Measurements from ENCODE around the gene PSMB7. TPM values are rescaled to one million over a fixed set of nuclear protein-coding genes. Genes with fewer than 3 reads are reported as not detected.

Gene PSMB7
- total and polyA plus RNA-seq, 2 donors from 2014 or later, result 105 to 250 TPM

DNA sequence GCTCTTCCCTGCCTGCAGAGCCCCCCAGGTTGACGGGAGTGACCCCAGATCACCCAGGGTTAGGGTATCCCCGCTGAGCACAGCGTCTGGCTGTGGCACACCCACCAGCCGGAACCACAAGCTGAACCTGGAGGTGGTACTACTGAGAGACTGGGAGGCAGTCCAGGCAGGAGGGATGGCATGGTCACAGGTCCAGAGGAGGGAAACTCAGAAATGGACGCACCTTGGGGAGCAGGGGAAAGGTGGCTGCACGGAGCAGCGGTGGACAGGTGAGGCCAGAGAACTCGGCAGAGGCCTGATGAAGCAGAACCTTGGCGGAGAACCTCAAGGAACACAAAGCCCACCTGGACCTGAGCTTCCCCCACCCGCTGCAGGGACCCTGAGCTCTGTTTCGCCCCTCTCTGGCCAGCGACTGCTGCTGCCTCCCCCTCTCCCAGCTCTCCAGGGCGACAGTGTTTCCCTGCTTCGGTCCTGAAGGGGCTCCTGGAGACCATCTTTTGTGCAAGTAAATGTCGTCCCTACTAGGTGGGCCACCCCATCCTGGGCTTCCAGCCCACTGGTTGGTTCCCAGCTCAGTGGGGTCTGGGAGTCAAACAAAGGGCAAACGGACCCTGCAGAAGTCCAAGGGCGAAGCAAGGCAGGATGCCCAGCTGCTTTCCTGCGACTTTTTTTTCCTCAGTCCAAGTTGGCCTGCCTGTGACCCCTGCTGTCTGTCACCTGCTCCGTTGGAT is 35.9 kb upstream of the PSMB7 start:
- TF ChIP-seq, protein P1, sequence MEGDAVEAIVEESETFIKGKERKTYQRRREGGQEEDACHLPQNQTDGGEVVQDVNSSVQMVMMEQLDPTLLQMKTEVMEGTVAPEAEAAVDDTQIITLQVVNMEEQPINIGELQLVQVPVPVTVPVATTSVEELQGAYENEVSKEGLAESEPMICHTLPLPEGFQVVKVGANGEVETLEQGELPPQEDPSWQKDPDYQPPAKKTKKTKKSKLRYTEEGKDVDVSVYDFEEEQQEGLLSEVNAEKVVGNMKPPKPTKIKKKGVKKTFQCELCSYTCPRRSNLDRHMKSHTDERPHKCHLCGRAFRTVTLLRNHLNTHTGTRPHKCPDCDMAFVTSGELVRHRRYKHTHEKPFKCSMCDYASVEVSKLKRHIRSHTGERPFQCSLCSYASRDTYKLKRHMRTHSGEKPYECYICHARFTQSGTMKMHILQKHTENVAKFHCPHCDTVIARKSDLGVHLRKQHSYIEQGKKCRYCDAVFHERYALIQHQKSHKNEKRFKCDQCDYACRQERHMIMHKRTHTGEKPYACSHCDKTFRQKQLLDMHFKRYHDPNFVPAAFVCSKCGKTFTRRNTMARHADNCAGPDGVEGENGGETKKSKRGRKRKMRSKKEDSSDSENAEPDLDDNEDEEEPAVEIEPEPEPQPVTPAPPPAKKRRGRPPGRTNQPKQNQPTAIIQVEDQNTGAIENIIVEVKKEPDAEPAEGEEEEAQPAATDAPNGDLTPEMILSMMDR (IDR thresholded peaks at IDR 0.05; ENCODE audit: borderline replicate concordance, extremely low read depth, insufficient read depth), result no peak
- no peaks in the 10 kb centered on the region for H3K36me3 ChIP-seq (ENCODE audit: control insufficient read depth in 2 of 3, insufficient read depth in 3 of 3, low read length in 3 of 3)
- FAIRE-seq, result no peak
- no peak overlapping the region for H3K27ac ChIP-seq (ENCODE audit: low read depth in 2 of 2, low read length in 2 of 2)
- DNase-seq, result no peak
- intact Hi-C loops (cut with DNase I), result no loop called here
- peaks cover 20% of the 10 kb centered on the region for H3K27me3 ChIP-seq (ENCODE audit: control insufficient read depth, insufficient read depth, low read length)
- no peak overlapping the region for H3K4me3 ChIP-seq (ENCODE audit: low read length in 3 of 3)
- no peaks in the 10 kb centered on the region for H3K9me3 ChIP-seq (ENCODE audit: control insufficient read depth in 2 of 3, insufficient read depth in 1 of 3, low read length in 3 of 3)
- H3K4me1 ChIP-seq (ENCODE audit: control insufficient read depth in 2 of 3, insufficient read depth in 2 of 3, low read depth in 1 of 3, low read length in 3 of 3), result peaks cover 0 to 4% (median 0%) of the 10 kb centered on the region in 3 donors
- no peak overlapping the region for H3K9ac ChIP-seq (ENCODE audit: low read length in 3 of 3)

DNA sequence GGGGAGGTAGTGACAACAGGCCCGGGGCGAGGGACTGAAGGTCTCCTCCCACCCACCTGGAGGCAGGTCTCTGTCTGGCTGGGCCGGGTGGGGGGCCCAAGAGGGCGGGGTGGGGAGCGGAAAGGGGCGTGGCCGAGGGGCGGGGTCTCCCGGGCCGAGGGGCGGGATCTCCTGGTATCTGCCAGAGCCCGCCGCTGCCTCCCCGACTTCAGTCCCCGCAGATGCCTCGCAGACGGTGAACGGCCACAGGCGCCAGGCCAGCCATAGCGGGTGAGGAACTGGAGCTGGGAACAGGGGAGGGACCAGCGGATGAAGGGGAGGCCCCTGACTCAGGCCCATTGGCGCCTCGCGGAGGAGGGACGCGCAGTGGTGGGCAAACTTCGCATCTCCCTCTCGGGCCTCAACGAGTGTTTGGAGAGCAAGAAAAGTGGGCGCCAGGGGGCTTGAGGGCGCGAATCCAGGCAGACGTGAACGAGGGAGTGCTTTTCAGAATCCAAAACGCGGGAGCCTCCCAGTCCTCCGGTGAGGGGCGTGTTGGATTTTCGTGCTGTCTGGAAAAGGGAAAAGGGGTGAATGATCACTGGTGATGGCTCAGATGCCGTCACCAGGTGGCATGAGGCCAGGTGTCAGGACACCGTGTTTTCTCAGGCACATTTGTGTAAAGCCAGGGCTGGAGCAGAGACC is 35.1 kb upstream of the PSMB7 start, which contains the start of gene ADGRD2:
ADGRD2 (plus strand) TSS at position 211 of the 684 bp plus-strand sequence. CDS start 1,216 bp downstream, outside the sequence.
- Histone ChIP-seq H3K36me3 (ENCODE audit: control insufficient read depth in 2 of 3, insufficient read depth in 3 of 3, low read length in 3 of 3) (no peaks in the 10 kb centered on the region), H3K4me3 (ENCODE audit: low read length in 3 of 3) (no peak within 1 kb of the TSS), H3K9me3 (ENCODE audit: control insufficient read depth in 2 of 3, insufficient read depth in 1 of 3, low read length in 3 of 3) (no peaks in the 10 kb centered on the region), H3K9ac (ENCODE audit: low read length in 3 of 3) (no peak within 1 kb of the TSS), H3K4me1 (ENCODE audit: control insufficient read depth in 2 of 3, insufficient read depth in 2 of 3, low read depth in 1 of 3, low read length in 3 of 3) (peaks cover 0 to 4% (median 0%) of the 10 kb centered on the region in 3 donors), H3K27ac (ENCODE audit: low read depth in 2 of 2, low read length in 2 of 2) (no peak within 1 kb of the TSS), H3K27me3 (ENCODE audit: control insufficient read depth, insufficient read depth, low read length) (peaks cover 20% of the 10 kb centered on the region)
- no peak for FAIRE-seq
- TF ChIP-seq, protein P1 (IDR thresholded peaks at IDR 0.05; ENCODE audit: borderline replicate concordance, extremely low read depth, insufficient read depth), result no peak
- intact Hi-C loops (cut with DNase I), result no loop called here
- peak in 4 of 5 donors; percentile 70 to 84 (median 72) for DNase-seq

DNA sequence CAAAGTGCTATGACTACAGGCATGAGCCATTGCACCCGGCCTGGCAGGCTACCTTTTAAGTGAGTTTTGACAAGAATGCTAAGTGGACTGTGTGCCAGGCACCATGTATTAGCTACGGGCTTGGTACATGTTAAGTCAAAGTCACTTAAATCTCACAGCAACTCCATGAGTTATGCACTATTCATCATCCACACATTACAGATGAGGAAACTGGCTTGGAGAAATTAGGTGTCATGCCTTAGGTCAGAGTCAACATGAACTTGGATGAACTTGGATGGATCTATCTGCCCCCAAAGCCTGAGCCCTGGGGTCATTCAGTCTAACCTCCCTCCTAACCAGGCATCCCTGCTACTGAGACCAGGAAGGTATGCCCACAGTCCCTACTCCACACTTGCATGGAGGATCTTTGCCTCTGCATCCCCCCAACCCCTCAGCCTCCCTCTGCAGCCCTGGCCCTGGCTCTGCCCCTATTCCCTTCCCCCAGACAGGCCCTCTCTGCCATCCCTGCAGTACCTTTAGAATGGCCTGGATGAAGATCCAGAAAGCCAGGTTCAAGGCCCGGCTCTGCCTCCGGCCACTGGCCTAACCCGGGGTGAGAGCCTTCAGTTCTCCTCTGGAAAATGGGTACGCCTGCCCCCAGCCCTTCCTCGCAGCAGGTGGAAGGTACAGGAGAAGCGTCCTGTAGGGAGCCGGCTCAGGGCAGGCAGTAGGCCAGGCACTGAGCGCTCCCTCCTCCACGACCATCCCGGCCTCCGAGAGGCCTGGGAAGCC is 34.3 kb upstream of the PSMB7 start:
- peaks cover 20% of the 10 kb centered on the region for H3K27me3 ChIP-seq (ENCODE audit: control insufficient read depth, insufficient read depth, low read length)
- intact Hi-C loops (cut with DNase I), result no loop called here
- TF ChIP-seq, protein P1 (IDR thresholded peaks at IDR 0.05; ENCODE audit: borderline replicate concordance, extremely low read depth, insufficient read depth), result no peak
- no peak for DNase-seq
- H3K4me1 ChIP-seq (ENCODE audit: control insufficient read depth in 2 of 3, insufficient read depth in 2 of 3, low read depth in 1 of 3, low read length in 3 of 3), result peaks cover 0 to 4% (median 0%) of the 10 kb centered on the region in 3 donors
- H3K9me3 ChIP-seq (ENCODE audit: control insufficient read depth in 2 of 3, insufficient read depth in 1 of 3, low read length in 3 of 3), result no peaks in the 10 kb centered on the region
- no peak for FAIRE-seq
- H3K4me3 ChIP-seq (ENCODE audit: low read length in 3 of 3), result no peak overlapping the region
- H3K27ac ChIP-seq (ENCODE audit: low read depth in 2 of 2, low read length in 2 of 2), result no peak overlapping the region
- no peak overlapping the region for H3K9ac ChIP-seq (ENCODE audit: low read length in 3 of 3)
- no peaks in the 10 kb centered on the region for H3K36me3 ChIP-seq (ENCODE audit: control insufficient read depth in 2 of 3, insufficient read depth in 3 of 3, low read length in 3 of 3)

All from kidney (tissue), 14 donors.